Effector memory CD4-positive, alpha-beta T cell (primary cell): ENCODE data around the gene PPARG.
A peak's percentile ranks its signal among the peaks of the same experiment; 100 is the strongest.

Experiments used
- DNase-seq, 3 donors: peaks; one replicate each; pipeline ENCODE4 v3.0.0-alpha.2; 2020
- H3K27ac ChIP-seq: 2 replicates; pipeline ENCODE4 v1.7.0; 2013; ENCODE audit warnings: mild to moderate bottlenecking, low read length, moderate library complexity; ENCODE audit not compliant: insufficient read depth, poor library complexity, severe bottlenecking
- H3K27me3 ChIP-seq: replicated peaks from 2 replicates; pipeline ENCODE4 v1.7.0; 2013; ENCODE audit warnings: mild to moderate bottlenecking, low read length; ENCODE audit not compliant: insufficient read depth, control insufficient read depth, poor library complexity, severe bottlenecking
- H3K36me3 ChIP-seq: 2 replicates; pipeline ENCODE4 v1.7.0; 2013; ENCODE audit warnings: mild to moderate bottlenecking, low read length, moderate library complexity; ENCODE audit not compliant: control insufficient read depth, insufficient read depth
- H3K4me1 ChIP-seq: 2 replicates; pipeline ENCODE4 v1.7.0; 2013; ENCODE audit warnings: low read length, mild to moderate bottlenecking; ENCODE audit not compliant: control insufficient read depth, insufficient read depth, poor library complexity, severe bottlenecking
- H3K4me3 ChIP-seq: 2 replicates; pipeline ENCODE4 v1.7.0; 2013; ENCODE audit warnings: low read length, low read depth, mild to moderate bottlenecking; ENCODE audit not compliant: insufficient read depth, poor library complexity, severe bottlenecking
- H3K9me3 ChIP-seq: 2 replicates; pipeline ENCODE4 v1.7.0; 2013; ENCODE audit warnings: mild to moderate bottlenecking, low read length, moderate library complexity; ENCODE audit not compliant: control insufficient read depth
- total RNA-seq, 3 donors: gene quantifications; one replicate each; lab custom pipeline; 2026; lab: John Stamatoyannopoulos, UW

PPARG gene
- total RNA-seq, result 1.0 to 1.7 (median 1.7) reads per million in 3 donors

DNA sequence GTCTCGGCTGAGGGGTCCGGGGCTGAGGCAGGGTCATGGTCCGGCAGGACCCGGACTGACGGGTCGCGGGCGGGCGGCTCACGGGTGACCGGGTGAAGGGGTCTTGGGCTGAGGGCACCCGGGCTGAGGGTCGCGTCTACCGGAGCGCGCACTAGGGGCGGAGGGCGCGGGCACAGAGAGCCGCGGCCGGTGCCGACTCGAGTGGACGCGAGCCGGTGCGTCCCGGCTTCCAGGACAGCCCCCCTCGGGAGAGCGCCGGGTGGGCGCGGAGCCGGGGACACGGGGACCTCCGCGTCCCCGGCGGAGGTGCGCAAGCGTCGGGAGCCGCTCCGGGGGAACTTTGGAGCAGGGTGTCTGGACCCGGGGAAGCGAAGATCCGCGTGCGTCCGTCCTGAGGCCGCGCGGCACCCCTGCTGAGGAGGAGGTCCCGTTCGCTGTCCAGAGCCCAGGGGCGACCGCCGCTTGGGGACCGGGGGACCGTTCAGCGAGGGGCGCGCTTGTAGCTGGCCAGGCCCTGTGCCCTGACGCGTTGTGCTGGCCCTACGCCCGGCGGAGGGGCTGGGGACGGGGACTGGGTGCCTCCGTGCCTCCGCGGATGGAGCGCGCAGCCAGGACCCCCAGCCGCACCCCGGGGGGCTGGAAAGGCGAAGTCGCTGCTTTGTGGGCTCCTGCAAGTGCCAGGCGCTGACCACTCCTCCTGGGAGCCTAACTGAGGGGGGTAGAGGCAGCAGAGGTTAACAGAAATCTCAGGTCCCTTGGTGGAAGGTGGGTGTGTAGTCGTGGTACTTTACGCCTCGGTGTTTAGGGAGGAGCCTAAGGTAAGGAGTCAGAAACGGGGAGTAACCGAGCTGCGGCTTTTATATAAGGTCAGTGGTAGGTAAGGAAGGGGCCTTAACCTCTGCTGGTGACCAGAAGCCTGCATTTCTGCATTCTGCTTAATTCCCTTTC is at the start of gene PPARG:
Gene PPARG, plus strand, starts transcription at position 889 of the 948 bp plus-strand sequence. CDS start 90,642 bp downstream, outside the sequence.
- Histone ChIP-seq H3K4me1 (peaks cover 6% of the 10 kb centered on the region), H3K4me3 (peak within 1 kb of the TSS; percentile 40), H3K36me3 (no peaks in the 10 kb centered on the region), H3K27me3 (no peaks in the 10 kb centered on the region), H3K9me3 (no peaks in the 10 kb centered on the region), H3K27ac (no peak within 1 kb of the TSS)
- DNase-seq, result no peak

DNA sequence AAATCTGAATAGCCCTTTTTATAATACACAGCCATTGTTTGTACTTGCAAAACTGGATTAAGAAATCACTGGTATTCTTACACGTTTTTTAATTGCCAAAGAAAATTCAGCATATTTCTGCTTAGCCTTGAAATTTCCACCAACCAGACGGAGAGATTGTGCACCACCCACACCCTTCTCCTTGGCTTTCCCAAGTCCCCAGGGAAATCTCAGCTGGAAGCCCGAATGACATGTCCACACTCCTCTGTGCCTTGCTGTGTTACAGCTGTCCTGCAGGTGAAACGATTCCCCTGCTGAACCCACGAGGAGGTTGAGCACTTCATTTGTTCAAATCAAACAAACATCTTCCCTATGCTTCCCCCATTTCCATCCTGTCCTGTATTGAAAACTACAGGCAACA is 49.6 kb upstream of the PPARG start:
- no peaks in the 10 kb centered on the region for H3K36me3 ChIP-seq
- no peak for DNase-seq
- H3K27ac ChIP-seq, result no peak overlapping the region

DNA sequence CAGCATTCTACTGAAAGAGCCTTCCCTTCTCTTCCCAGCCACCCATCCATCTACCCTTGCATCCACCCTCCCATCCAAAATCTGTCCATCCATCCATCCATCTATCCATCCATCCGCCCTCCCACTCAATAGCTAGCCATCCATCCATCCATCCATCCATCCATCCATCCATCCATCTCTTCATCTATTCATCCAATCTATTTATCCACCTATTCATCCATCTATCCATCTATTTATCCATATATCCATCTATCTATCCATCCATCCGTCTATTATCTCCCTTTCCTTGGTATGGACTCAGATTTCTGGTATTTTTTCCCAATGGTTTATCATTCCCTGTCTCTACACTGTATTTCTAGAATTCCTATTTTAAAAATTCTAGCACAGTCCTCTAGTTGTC is 46.1 kb upstream of the PPARG start:
- no peak for DNase-seq
- Histone ChIP-seq H3K36me3 (no peaks in the 10 kb centered on the region), H3K27me3 (no peaks in the 10 kb centered on the region), H3K9me3 (no peaks in the 10 kb centered on the region), H3K27ac (no peak overlapping the region), H3K4me1 (no peaks in the 10 kb centered on the region), H3K4me3 (no peak overlapping the region)

More for the DNA sequence above, 49.6 kb upstream of the PPARG start:
- no peaks in the 10 kb centered on the region for H3K27me3 ChIP-seq
- no peak overlapping the region for H3K4me3 ChIP-seq
- no peaks in the 10 kb centered on the region for H3K4me1 ChIP-seq
- no peaks in the 10 kb centered on the region for H3K9me3 ChIP-seq

DNA sequence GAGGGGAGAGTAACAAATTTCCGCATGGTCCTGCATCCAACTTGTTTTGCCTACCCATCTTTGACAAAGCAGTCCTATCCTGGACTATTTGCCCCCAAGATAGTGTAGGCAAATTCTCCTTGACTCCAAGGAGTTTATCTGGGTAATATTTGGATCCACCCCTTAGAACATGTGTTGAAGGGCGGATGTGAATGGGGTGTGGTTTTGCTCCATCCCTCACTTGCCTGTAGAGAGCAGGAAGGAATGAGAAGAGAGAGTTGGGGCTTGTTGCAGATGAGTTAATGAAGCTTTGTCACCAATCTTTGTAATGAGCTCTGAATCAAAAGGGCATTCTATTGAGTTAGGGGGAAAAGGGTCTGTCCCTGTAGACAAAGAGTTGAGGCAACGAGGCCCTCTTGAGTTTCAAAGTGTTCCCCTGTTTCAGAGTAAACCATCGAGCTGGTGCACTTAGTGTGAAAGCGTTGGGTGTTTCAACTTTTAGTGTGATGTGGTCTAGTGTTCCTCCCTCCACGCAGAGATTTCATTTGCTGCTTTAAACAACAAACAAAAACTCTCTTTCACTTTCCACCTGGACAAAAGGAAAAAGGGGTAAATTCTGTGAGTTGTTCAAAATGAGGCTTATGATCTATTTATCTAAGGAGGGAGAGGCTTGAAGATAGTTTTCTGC is 42.2 kb upstream of the PPARG start:
- Histone ChIP-seq H3K4me1 (no peaks in the 10 kb centered on the region), H3K27me3 (no peaks in the 10 kb centered on the region), H3K4me3 (no peak overlapping the region), H3K36me3 (no peaks in the 10 kb centered on the region), H3K9me3 (no peaks in the 10 kb centered on the region), H3K27ac (no peak overlapping the region)
- no peak for DNase-seq

DNA sequence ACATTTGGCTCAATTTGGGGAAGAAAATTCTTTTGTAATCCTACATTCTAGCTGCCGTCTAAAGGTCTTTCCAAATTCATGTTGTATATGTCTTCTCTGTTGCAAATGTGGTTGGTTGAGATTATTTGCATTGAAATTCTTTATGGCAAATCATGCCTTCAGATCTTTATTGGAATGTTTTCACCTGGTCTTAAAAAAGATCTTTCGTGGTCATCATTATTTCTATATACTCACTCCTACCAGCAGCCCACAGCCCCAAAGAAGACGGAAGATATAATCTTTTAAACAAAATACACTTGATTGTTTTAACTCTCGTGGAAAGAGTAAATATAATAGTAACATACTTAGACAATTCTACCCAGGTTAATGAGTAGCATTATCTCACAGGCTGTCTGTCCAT is 41.5 kb upstream of the PPARG start:
- Histone ChIP-seq H3K4me3 (no peak overlapping the region), H3K36me3 (no peaks in the 10 kb centered on the region), H3K9me3 (no peaks in the 10 kb centered on the region), H3K27me3 (no peaks in the 10 kb centered on the region), H3K27ac (no peak overlapping the region), H3K4me1 (no peaks in the 10 kb centered on the region)
- no peak for DNase-seq

DNA sequence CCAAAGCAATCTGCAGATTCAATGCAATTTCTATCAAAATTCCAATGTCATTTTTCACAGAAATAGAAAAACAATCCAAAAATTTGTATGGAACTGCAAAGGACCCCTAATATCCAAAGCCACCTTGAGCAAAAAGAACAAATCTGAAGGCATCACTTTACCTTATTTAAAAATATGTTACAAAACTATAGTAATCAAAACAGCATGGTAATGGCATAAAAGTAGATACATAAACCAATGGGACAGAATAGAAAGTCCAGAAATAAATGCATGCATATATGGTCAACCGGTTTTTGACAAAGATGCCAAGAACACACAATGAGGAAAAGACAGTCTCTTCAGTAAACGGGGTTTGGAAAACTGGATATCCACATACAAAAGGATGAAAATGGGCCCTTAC is 39.4 kb upstream of the PPARG start:
- Histone ChIP-seq H3K4me3 (no peak overlapping the region), H3K9me3 (no peaks in the 10 kb centered on the region), H3K36me3 (no peaks in the 10 kb centered on the region), H3K4me1 (no peaks in the 10 kb centered on the region), H3K27ac (no peak overlapping the region), H3K27me3 (no peaks in the 10 kb centered on the region)
- DNase-seq, result no peak

DNA sequence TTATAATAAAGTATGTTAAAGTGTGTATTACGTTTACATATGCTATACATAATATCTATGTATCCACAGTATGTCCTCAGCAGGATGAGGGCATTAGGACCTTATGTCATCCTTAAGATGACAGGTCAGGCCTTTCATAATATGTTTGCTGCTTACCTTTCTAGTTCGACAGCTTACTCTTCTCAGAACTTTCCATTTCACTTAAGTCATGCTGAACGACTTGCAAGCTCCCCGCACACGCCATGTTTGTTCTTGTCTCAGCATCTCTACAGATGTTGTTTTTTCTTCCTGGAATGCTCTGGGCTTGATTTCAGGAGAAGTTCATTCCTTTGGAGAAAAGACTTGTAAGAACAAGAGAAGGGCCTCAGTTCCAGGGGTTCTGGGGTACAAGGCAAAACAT is 36.0 kb upstream of the PPARG start:
- Histone ChIP-seq H3K4me1 (no peaks in the 10 kb centered on the region), H3K9me3 (no peaks in the 10 kb centered on the region), H3K36me3 (no peaks in the 10 kb centered on the region), H3K27ac (no peak overlapping the region), H3K4me3 (no peak overlapping the region), H3K27me3 (no peaks in the 10 kb centered on the region)
- DNase-seq, result no peak

DNA sequence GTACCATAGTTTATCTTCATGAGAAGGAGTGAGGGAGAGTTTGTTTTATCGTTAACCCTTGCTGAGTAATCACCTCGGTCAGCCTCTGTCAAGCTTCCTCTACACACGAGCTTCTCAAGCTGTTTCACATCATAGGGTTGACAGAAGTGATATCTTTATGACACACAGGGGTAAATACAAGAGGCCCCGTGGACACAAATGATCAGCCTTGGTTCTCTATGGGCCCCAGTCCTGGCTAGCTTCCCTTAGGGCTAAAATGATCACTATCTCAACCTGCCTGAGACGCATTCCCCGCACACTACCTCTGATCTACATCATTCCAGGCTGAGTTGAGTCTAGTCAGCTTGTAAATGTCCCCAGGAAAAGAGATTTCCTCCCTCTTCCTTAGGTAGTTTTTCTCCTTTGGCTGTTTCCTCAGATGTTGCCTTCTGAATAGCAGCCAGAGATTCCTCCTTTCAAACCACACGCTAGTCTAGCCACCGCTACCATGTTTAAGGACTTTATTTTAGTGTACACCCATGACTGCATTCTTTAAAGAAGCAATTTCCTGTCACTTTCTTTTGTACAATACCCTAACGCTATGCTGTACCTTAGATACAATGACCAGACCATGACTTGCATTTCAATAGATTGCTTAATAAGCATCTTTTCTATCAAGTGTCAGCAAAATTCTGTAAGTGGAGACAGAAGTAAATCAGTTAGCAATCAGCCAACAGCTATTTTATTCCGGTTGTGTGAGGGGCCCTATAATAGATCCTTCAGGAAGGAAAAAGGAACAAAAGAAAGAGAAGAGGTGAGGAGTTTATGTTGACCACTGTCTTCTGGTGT is 35.1 kb upstream of the PPARG start:
- H3K4me3 ChIP-seq, result no peak overlapping the region
- no peaks in the 10 kb centered on the region for H3K9me3 ChIP-seq
- H3K27me3 ChIP-seq, result no peaks in the 10 kb centered on the region
- H3K4me1 ChIP-seq, result no peaks in the 10 kb centered on the region
- H3K27ac ChIP-seq, result no peak overlapping the region
- no peak for DNase-seq
- no peaks in the 10 kb centered on the region for H3K36me3 ChIP-seq

DNA sequence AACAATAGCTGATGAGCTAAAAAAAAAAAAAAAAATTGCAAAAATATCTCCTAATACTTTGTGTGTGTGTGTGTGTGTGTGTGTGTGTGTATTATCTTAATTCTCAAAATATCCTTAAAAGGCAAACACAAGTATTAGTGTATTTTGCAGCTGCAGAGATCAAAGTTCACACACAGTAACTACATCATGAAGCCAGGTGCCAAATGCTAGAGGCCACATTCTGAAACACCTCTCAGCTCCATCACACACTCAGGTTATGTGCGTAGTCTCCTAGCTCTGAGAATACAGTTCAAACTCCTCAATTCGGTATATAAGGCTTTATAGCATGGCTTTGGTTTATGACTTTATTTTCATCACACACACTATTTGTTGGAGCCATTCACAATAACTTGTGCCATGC is 33.5 kb upstream of the PPARG start:
- Histone ChIP-seq H3K4me1 (no peaks in the 10 kb centered on the region), H3K27ac (no peak overlapping the region), H3K4me3 (no peak overlapping the region), H3K9me3 (no peaks in the 10 kb centered on the region), H3K27me3 (no peaks in the 10 kb centered on the region), H3K36me3 (no peaks in the 10 kb centered on the region)
- DNase-seq, result no peak
